Jurkat, Clone E6-1 (cell line): Measurements from ENCODE around the gene MTUS2. TPM values are rescaled to one million over a fixed set of nuclear protein-coding genes. Genes with fewer than 3 reads are reported as not detected.

Experiments
- DNase-seq: peaks from one replicate; pipeline ENCODE4 v3.0.0-alpha.2; 2011; ENCODE audit warnings: low read depth, low spot score
- H3K4me3 ChIP-seq: 2 replicates; pipeline ENCODE4 v1.5.1; 2011; ENCODE audit warnings: mild to moderate bottlenecking, low read length, control low read depth, moderate library complexity
- polyA plus RNA-seq: library from polyadenylated mRNA; unstranded; fragments of >200 nt; gene quantifications from one replicate; pipeline ENCODE4 v1.2.1, GENCODE V29; 2012; ENCODE audit warnings: missing spikeins; ENCODE audit not compliant: insufficient read length, insufficient read depth

MTUS2 gene
- polyA plus RNA-seq = not detected

DNA sequence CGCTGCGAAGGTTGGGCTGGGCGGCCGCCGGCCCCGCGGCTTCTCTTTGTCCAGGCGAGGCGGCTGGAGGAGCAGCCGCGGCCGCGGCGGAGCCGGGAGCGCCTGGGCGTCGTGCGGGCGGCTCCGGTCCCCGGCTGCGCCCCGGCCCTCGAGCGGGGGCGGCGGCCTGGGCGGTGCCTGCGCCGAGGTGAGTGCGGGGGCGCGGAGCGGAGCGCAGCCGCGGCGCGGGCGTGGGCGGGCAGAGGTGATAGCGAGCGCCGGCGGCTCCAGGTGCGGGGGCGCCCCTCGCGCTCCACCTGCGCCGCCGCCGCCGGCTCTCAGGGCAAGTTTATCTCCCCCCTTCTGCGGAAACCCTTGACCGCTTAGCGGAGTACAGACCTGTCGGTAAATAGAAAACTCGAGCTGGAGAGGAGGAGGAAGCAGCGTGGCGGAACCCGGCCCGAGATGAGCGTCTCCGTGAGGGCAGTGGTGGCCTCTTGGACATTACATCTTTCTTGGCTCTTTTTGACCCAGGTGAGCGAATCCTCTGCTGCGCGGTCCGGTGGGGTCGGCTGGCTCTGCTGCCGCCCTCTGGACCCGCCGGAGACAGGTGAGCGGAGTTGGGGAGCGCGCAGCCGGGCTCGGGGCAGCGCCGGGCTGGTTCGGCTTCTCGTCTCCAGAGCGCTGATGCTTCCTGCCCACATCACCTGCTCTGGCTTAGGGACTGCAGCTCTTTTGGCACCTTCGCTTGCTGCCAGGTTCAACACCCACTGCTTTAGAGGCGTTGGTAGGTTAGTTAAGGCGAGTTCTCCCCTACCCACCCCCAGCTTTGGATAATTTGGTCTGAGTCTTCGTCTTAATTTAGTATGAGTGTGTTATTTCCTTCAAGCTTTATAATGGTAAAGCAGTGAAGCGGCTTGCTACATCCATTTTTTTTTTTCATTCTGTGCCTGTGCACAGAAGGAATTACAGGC is at the start of gene MTUS2:
TSS of gene MTUS2 (plus strand) at position 241 of the 953 bp plus-strand sequence.
- H3K4me3 ChIP-seq = no peak within 1 kb of the TSS

DNA sequence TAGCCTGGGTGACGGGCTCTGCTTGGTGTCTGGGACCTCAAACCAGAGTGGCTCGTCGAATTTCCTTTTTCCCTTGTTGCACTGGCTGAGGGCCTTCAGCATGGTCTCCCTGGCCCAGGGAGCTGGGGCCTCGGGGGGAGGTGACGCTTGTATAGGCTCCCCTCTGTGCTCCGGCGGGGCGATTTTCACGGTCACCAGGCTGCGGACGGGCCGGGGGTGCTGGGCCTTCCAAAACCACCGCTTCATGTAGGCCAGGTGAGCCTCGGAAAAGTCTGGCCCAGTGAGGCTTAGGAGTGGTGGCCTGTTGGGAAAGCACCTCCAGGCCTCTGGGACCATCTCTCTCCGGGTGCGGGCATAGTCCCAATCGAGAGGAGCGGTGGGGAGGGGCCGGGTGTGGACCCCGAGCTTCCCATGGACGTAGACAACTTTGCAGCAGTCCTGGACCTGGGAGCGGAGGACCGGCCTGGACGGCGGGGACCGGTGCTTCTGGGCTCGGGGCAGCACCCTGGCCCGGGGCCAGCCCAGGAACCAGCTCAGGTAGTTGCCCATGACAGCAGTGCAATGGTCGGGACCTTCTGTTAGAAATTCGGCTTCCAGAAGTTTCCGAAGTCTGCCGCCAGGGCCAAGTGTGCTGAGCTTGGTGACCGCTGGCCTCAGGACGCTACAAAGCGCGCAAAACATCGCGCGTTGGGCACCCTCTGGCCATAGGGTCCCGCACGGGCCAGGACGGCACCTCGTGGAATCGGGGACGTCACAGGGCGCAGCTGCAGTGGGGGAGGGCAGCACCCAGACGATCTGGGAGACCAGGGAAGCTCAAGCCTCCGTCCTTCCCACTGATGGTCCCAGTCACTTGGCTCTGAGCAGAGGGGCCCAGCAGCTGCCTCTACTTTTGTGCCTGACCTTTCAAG is 41.6 kb upstream of the MTUS2 start:
- DNase-seq = no peak
- H3K4me3 ChIP-seq = no peak overlapping the region

More for the DNA sequence above, at the start of gene MTUS2:
- no peak for DNase-seq

DNA sequence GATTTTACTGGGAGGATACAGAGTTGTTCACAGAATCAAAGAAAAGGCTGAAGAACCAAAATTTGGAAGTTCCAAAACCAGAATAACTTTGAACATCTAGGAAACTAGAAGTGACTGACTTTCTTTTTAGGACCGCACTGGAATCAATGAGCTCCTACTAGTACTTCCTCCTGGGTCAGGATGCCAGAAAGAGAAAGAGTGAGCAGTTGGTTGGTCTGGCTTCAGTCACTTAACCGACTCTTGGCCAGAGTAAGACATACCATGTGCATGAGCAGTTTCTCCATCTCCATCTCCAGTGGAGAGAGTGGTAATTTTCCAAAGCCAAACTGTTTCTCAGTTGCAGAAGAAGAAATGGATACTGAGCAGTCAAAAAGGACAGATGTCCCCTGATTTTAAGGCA is 27.1 kb upstream of the MTUS2 start:
- DNase-seq = no peak
- no peak overlapping the region for H3K4me3 ChIP-seq

DNA sequence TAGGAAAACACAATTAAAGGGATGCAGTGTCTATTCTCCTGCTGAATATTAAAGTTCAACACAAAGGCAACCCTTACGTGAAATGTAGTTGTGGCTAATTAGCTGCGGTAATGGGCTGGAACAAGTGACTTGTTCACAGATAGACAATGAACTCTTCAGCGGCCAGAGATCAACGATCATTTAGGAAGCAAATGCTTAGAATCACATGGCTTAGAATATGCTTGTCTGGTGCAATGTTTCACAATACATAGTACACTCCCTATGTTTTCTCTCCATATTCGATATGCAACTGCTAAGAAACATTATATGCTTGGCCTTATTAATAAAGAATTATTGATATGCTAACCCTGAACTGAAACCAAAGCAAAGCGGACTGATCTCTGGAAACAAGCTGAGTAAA is 25.7 kb upstream of the MTUS2 start:
- DNase-seq = no peak

DNA sequence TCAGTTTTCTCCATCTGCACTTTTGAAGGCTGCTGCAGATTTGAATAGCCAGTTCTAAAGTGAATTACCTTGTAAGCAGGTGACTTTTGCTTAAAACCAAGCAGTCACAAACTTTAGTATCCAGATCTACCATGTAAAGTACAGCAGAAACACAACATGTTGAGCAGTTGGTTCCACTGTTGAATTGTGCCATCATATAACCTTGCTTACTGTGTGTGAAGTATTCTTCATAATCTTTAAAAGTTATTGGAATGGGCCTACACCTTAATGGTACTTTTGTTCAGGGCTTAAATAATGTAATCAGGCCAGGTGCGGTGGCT is 23.2 kb upstream of the MTUS2 start:
- H3K4me3 ChIP-seq = no peak overlapping the region
- no peak for DNase-seq

More for the DNA sequence above, 25.7 kb upstream of the MTUS2 start:
- no peak overlapping the region for H3K4me3 ChIP-seq

DNA sequence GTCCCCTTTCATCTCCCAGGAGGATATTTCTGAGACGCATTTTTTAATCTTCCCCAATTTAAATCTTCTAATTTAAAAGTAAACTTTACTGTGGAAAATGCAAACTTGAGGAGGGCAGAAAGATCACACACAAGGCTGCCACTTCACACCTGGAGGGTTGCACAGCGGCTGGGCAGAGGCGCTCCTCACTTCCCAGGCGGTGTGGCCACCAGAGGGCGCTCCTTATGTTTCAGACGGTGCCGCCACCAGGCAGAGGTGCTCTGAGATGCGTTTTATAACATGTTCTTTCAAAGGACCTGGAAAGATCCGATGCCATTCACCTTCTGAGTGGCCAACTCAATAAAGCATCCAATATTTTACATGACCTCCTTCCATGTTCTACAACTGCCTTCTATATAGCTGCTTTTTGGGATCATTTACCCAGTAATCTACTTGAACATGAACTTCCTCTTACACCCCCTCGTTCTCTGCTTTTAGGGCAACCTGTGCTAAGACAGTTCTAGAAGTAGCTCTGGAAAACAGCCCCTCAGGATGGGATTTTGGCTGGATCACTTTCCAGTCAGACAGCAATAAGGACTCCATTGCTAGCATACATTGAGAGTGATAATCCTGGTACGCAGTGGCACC is 14.8 kb upstream of the MTUS2 start:
- no peak for DNase-seq
- no peak overlapping the region for H3K4me3 ChIP-seq

DNA sequence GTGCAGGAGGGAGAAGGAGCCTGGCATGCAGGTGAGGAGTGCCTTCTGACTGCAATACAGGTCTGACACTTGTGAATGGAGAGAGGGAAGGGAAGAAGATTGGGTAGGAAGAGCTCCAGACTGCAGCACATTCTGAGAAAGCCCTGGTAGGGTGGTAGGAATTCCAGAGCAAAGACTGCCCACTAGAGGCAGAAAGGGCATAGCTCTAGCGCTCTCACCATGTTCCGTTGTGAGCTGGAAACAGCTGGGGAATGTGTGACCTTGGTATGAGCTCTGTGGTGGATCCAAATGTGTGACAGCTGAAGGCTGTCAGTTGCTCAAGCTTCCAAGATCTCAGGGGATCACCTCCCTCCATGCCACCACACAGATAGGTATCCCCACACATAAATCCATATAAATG is 2.9 kb upstream of the MTUS2 start:
- DNase-seq = no peak

DNA sequence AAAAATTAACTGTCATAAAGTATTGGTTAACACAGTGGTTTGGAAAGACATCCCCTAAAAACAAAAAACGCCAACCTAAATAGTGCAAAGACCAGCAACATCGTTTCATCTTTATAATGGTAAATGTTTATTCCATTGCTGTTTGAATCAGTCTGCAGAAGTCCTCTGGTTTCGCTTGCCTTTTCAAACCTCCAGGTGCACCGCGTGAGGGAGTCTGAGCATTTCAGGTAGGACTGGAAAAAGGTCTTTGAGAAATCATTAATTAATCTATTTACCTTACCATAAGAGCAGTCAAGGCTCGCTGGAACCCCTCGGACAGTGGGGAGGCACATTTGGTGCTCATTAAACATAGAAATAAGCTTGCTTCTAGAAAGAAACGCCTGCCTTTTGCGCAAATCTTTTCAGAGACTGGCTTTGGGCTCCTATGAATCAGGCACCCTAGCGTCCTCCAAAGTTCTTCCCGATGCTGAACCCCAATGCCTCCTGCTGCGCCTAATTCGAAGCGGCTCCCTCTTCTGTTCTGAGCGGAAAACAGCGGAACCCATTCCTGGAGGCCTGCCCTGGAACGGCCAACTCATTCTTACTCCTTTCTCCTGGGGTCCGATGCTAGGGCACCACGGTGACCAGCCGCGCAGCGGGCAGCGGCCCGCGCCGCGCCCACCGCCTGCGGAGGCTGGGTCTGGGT is 951 bp upstream of the MTUS2 start:
- no peak for DNase-seq
- H3K4me3 ChIP-seq = no peak overlapping the region

More for the DNA sequence above, 2.9 kb upstream of the MTUS2 start:
- H3K4me3 ChIP-seq = no peak overlapping the region

DNA sequence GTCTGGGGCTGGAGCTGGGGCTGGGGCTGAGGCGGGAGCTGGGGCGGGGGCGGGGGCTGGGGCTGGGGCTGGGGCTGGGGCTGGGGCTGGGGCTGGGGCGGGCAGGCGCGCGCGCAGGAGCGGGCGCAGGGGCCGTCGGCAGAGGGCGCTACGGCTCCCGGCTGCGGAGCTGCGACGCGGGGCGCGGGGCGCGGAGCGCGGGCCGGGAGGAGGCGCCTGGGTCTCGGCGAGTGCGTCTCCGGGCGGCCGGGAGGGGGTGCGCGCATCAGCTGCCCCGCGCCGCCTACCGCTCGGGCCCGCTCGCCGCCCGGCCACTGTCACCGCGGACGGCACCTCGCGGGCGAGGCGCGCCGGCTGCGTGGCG is 422 bp upstream of the MTUS2 start:
- no peak overlapping the region for H3K4me3 ChIP-seq

DNA sequence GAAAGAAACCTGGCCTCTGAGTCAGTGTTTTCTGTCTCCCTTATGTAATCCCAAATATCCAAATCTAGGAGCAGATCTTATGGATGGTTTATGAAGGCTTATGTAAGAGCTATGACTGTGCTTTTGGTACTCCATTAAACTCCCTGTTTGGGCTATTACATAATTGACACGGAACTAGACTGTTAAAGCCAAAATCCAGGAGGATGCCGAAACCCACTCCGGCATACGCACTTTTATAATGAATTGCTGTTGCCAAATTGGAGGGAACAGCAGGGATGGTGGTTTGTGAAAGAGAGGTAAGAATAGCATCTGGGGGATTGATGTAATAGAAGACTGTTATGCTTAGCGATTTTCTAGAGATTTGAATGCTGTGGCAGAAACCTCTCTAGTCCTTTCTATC is 2.0 kb downstream of the MTUS2 start:
- no peak overlapping the region for H3K4me3 ChIP-seq

More for the DNA sequence above, 422 bp upstream of the MTUS2 start:
- DNase-seq = no peak

DNA sequence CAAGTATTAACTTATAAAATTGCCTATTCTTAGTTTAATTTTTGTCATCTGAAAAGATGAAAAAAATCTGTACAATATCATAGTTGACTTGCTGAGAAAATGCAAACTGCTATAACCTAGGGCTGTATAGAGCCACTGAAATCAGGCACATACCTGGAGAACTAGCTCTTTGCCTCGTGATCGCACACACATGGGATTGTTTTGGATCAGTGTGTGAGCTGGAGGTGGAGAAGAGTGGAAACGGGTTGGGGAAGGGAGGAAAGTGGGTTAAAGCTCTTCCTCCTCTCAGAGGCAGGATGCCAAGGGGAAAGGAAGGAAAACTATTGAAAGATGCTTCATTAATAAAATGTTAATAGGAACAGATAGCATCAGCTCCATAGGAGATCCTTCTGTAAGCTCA is 2.7 kb downstream of the MTUS2 start:
- no peak for DNase-seq
- H3K4me3 ChIP-seq = no peak overlapping the region

More for the DNA sequence above, 2.0 kb downstream of the MTUS2 start:
- no peak for DNase-seq

DNA sequence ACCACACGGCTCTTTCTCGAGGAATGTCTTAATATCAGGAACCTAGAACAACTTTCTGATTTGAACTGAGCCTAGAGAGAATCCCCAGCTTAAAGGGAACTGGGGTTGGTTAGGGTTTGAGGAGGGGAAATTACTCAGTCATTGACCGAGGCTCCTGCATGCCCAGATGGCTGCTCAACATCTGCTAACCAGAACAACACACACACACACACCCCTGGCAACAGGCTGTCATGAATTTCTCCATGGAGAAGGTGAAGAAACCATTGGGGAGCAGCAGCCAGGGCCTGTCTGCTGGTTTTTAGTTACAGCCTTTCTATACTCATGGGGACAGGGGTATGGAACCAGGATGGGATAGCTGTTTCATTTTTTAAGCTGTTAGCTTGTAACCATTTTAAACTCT is 5.2 kb downstream of the MTUS2 start:
- no peak for DNase-seq

DNA sequence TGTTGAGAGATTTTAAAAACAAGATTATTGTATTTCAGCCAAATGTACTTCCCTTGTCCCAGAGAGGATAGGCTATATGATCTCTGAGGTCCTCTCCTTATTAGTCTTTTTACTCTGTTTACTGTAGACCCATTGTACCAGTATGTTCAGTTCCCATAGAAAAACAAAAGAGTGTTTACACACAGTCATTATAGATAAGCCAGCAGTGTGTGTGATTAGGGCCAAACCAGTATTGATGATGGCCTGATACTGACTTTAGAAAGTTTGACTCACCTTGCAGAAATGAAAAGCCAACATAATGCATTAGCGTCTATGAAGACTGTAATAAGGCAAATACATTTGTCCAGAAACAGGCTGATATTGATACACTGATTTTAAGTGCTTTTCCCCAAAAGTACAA is 6.2 kb downstream of the MTUS2 start:
- no peak for DNase-seq
- H3K4me3 ChIP-seq = no peak overlapping the region

More for the DNA sequence above, 5.2 kb downstream of the MTUS2 start:
- no peak overlapping the region for H3K4me3 ChIP-seq

DNA sequence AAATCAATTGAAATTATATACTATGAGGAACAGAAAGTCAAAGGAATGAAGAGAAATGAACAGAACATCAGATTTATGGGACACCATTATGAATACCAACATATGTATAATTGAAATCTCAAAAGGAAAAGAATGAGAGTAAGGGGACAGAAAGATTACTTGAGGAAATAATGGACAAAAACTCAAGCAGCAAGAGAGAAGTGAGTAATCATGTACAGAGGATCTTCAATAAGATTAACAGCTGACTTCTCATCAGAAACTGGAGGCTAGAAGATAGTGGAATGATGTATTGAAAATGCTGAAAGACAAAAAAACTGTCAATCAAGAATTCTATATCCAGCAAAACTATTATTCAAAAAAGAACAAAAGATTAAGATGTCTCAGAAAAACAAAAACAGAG is 10.4 kb downstream of the MTUS2 start:
- H3K4me3 ChIP-seq = no peak overlapping the region
- no peak for DNase-seq

DNA sequence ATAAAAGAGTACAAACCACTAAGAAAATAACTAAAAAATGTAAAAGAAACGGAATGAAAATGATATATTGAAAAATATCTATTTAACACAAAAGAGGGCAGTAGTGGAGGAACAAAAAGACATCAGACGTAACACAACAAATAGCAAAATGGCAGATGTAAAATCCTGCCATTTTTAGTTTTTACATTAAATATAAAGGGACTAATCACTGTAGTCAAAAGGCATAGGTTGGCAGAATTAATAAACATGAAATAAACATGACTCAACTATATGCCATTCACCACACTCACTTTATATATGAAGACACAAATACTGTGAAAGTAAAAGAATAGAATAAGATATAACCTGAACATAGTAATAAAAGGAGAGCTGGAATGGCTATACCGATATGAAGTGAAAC is 11.0 kb downstream of the MTUS2 start:
- no peak for DNase-seq
- no peak overlapping the region for H3K4me3 ChIP-seq

DNA sequence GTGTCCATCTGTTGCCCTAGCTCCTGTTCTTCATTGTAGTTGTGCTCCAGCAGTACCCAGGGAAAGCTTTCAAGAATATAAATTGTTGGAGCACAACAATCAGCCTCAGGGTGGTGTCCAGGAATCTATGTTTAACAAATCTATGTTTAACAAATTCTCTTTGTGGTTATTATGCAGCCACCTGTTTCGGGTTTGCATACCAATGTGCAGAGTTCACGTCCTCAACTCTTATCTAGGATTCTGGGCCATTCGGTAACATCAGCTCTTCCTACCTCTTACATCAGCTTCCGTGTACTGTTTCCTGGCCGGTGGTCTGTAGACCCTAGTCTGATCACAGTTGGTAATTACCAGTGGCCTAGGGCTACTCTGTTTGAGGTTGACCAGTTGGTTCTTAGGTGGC is 17.0 kb downstream of the MTUS2 start:
- no peak overlapping the region for H3K4me3 ChIP-seq
- DNase-seq = no peak

DNA sequence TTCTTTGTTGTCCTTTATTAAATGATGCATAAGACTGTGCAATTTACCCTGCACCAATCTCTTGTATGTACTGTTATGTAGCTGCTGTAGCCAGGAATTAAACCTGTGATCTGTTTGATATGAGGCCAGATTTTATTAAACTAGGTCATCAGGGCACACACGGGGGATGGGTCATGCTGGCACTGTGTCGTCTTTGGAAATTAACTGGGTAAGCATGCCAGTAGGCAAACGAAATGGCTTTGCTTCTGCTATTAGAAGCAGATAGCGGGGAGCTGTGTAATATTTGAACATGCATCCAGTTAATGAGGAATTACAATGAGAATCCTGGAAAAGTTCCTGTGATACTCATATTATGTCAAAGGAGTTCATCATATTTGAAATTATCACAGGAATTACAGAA is 23.5 kb downstream of the MTUS2 start:
- H3K4me3 ChIP-seq = no peak overlapping the region
- DNase-seq = no peak

DNA sequence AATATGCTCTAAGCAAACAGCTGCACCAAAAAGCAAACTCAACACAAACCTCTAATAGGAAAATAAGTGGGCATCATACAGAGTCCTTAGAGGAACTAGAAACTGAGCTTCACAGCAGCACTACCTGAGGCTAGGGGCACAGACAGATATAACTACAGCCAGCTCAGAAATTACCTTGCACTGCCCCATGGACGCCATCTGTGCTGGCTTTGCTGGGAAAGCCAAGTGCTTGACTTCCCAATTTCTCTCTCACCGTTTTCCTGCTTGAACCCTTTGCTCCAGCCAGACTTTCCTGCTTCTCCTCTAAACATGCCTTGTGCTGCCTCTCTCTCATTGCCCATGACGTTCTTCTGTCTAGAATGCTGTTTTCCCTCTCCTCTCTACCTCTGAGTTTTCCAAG is 29.3 kb downstream of the MTUS2 start:
- DNase-seq = no peak
- H3K4me3 ChIP-seq = no peak overlapping the region

DNA sequence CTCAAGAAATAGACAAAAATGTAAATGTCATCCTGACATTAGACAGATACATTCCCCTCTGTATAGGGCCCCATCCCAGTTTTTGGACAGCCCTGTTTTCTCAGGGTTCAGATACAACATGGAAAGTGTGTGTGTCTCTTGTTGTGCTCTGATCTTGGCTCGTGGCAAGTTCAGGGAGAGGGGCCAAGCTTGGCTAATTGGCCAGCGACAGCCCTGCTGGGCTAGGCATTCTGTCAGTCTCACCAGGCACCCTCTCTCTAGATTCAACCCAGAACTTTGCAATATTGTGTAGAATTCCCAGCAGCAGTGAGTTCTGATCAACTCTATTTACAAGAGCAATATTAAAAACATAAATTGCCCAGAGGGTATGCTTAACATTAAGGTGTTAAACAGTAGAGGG is 30.1 kb downstream of the MTUS2 start:
- H3K4me3 ChIP-seq = no peak overlapping the region
- no peak for DNase-seq
